ENCODE measurements around the gene EIF4EBP3.

The EIF4EBP3 gene

DNA sequence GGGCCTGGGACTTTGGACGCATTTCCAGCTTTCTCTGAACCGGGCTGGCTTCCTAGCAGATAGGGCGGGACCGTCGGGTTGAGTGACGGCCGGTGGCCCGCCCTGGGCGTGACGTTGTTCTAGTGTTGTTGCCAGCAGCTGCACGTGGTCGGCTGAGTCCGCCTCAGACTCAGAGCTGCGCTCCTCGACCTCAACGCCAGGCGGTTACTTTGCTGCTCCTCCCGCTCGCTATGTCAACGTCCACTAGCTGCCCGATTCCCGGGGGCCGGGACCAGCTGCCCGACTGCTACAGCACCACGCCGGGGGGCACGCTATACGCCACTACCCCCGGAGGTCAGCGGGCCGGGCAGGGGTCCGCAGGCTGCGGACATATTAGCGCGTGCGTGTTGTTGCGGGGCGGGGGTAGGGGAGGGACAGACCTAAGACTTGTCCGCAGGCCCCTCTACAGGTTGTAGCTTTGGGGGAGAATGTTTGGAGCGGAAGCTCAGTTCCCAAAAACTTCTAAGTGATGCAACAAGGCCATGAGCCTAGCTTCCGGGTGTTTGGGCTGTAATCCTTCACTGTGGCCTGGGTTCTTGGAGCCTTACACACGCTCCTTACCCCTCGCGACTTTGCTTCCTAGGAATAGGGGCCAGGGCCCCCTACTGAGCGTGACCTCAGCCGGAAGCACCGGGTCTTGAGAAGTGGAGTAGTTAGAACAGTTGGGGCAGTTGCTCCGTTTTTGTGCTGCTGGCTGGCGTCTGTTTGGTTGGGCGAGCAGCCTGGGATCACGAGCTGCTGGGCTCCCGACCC, at the start of gene EIF4EBP3:
EIF4EBP3 (plus strand) TSS at position 155 of the 792 bp plus-strand sequence; CDS start at position 231, 76 bp downstream.
- peak; percentile 89 to 92 for DNase-seq

DNA sequence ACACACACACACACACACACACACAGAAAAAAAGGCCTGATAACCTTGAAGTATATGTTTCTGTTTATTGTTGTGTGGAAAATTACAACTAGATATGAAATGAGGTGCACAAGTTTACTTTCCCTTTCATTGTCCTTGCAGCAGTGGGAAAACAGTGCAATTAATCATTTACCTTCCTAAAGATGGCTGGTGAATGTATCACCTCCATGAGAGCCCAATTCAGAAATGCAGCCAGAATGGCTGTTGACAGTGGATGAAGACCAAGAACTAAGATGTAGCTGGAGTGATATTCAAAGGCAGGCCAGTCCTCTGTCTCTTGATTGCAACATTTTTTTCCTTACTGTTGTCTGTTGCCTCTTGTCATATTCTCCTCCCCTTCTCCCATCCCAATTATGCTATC, 49.6 kb upstream of the EIF4EBP3 start:
- DNase-seq: no peak

DNA sequence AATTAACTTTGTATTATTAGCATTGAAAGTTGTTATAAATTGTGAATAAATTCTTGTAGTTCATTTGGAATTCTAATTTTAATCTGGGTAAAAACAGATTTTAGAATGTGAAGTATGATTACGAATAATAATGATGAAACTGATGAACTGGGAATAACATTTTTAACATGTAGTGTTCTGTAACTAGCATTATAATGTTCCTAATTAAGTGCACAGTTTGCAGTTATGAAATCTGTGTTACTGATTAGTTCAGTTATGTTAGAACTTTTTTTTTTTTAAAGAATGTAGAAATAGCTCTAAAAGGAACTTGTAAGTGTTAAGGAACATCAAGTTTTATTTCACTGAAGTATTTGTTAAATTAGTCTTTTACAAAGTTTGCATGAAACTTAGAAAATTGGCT, 48.9 kb upstream of the EIF4EBP3 start:
- DNase-seq: no peak

DNA sequence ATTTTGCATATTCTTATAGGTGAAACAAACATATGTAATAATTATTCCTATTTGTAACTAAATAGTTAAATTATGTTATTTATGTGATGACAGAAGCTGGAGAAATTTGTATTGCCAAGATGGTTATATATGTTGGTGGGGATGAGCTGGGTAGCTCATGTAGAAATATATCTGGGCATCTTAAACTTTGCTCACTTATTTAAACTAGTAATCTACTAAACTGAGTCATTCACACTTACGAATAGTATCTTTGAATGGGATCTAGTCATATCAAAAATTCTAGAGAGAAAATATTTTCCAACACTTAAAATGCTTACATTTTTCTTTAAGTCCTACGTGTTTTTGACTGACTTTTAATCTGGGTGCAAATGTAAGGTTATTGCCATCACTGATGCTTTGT, 44.6 kb upstream of the EIF4EBP3 start:
- DNase-seq: no peak

DNA sequence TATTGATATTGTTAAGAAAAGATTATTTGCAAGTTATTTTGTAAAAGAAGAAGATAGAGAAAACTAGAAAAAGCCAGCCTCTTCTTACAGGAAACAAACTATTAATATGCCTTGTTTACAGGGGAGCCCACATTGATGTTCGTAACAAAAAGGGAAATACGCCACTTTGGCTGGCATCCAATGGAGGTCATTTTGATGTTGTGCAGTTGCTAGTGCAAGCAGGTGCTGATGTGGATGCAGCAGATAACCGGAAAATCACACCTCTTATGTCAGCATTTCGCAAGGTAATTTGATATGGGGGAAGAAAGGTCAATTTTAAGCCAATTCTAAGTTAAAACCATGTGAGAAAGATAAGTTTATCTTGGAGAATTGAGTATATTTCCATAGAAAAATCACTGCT, 37.6 kb upstream of the EIF4EBP3 start:
- no peak for DNase-seq

DNA sequence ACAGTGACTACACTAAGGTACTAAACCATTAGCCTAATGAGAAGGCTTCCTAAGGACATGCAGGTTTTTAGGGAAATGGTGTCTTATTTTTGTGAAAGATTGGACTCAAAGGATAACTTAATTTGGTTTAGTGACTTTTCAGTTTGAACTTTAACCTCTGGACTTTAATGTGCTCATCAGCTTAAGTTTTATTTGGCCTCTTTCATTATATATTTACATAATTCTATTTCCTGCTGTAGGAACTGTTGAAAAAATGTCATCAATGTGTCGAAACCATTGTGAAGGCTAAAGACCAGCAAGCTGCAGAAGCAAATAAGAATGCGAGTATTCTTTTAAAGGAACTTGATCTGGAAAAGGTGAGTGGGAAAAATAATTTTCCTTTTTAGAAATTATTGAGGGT, 34.3 kb upstream of the EIF4EBP3 start:
- DNase-seq: no peak

DNA sequence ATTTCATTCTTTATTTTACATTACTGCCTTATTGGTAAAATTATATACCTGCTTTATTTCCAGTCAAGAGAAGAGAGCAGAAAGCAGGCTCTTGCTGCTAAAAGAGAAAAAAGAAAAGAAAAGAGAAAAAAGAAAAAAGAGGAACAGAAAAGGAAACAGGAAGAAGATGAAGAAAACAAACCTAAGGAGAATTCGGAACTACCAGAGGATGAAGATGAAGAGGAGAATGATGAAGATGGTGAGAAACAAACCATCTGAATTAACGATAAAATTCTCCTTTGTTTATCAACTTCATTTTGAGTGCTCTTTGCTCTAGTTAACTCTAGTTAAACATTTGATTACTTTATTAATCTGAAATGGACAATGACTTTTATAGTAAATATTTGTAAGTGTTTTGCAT, 23.5 kb upstream of the EIF4EBP3 start:
- no peak for DNase-seq

DNA sequence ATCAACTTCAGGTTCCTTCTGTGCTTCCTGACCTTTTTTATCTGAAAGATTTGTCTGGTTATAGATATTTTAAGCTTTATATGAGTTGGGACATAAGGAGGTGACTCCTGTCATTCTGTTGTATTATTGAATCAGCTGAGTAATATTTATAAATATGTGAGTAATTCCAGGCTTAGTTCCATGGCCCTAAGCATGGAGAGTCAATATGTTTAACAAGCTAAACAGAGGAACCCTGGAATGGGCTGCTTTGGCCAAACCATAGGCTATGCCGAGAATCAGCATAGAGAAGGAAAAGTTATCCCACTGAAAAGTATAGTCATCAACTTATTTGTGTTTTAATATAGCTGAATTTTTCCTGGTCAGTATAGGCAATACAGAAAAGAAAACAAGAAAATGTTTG, 7.2 kb upstream of the EIF4EBP3 start:
- DNase-seq: no peak

DNA sequence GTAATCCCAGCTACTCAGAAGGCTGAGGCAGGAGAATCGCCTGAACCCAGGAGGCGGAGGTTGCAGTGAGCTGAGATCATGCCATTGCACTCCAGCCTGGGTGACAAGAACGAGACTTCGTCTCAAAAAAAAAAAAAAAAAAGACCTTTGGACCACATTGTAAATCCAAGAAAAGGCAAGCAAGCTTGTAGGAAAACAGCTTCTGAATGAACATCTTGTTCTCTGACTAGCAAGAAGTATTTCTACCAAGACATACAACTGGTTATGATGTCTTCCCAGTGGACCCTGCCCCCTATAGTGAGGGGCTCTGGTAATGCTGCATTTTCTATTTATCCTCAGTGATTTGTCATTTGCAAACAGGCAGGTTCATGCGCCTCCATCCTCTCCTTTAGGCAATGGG, 4.5 kb upstream of the EIF4EBP3 start:
- DNase-seq: no peak

DNA sequence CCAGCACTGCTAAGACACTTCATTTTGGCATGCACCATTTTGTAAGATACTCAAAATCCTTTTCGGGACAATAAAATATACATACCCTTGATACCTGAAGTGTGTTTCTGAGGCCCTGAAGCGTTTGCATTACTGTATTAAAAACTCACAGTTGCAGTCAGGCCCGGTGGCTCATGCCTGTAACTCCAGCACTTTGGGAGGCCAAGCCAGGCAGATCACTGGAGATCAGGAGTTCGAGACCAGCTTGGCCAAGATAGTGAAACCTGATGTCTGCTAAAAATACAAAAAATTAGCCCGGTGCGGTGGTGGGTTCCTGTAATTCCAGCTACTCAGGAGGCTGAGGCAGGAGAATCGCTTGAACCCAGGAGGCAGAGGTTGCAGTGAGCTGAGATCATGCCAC, 2.5 kb upstream of the EIF4EBP3 start:
- DNase-seq: no peak

DNA sequence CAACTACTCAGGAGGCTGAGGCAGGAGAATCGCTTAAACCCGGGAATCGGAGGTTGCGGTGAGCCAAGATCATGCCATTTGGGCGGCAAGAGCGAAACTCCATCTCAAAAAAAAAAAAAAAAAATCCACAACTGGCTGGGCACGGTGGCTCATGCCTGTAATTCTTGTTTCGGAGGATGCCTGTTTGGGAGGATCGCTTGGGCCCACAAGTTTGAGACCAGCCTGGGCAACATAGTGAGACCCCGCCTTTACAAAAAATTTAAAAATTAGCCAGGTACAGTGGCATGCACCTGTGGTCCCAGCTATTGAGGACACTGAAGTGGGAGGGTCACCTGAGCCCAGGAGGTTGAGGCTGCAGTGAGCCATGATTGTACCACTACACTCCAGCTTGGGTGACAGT, 1.9 kb upstream of the EIF4EBP3 start:
- DNase-seq: no peak

DNA sequence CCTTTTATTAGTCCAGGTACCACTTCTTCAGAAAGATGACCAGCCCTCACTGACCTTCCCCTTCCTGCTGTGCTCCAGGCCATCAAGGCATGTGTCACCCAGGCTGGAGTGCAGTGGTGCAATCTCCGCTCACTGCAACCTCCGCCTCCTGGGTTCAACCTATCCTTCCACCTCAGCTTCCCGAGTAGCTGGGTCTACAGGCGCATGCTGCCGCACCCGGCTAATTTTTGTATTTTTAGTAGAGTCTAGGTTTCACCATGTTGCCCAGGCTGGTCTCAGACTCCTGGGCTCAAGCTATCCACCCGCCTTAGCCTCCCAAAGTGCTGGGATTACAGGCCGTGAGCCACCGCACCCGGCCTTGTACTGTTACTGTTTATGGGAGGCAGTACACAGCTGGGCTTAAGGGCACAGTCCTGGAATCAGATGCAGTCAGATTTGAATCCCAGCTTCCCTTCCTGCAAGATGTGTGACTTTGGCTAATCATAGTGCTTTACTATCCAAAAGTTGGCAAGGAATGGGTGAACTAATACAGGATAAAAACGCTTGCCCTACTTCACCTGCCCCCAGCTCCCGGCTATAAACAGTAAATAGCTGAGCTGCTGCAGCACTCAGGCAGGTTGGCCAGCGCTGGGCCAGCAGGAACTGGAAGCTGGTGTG, 483 bp upstream of the EIF4EBP3 start:
- peak in 1 of 2 donors; percentile 47 for DNase-seq

DNA sequence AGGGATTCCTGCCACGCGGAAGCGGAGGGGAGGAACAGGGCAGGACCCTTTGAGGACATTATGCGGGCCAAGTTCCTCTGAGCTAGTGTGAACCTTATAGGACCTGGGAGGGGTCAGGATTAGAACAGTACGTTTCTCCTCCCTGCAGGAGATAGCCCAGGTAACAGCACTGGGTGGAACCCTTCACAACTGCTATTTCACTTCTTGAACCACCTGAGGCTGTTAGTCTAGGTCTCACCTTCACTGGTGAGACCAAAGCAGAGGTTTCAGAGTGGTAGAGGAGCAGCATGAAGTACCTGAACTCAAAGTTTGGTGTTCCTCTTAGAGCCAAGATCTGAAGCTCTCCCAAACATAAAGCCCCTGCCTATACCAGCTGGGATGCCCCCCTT, 832 bp downstream of the EIF4EBP3 start:
- DNase-seq: no peak

DNA sequence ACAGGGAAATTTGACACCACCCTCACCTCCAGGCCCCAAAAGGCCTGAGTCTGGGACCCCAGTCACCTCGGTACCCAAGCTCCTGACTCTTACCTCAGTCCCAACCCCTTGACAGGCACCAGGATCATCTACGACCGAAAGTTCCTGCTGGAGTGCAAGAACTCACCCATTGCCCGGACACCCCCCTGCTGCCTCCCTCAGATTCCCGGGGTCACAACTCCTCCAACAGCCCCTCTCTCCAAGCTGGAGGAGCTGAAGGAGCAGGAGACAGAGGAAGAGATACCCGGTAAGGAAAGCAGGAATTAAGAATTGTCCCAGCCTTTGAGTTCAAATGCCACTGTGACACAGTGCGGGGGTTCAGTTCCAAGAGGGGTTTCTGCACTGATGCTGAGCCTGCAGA, 1.3 kb downstream of the EIF4EBP3 start:
- DNase-seq: no peak

DNA sequence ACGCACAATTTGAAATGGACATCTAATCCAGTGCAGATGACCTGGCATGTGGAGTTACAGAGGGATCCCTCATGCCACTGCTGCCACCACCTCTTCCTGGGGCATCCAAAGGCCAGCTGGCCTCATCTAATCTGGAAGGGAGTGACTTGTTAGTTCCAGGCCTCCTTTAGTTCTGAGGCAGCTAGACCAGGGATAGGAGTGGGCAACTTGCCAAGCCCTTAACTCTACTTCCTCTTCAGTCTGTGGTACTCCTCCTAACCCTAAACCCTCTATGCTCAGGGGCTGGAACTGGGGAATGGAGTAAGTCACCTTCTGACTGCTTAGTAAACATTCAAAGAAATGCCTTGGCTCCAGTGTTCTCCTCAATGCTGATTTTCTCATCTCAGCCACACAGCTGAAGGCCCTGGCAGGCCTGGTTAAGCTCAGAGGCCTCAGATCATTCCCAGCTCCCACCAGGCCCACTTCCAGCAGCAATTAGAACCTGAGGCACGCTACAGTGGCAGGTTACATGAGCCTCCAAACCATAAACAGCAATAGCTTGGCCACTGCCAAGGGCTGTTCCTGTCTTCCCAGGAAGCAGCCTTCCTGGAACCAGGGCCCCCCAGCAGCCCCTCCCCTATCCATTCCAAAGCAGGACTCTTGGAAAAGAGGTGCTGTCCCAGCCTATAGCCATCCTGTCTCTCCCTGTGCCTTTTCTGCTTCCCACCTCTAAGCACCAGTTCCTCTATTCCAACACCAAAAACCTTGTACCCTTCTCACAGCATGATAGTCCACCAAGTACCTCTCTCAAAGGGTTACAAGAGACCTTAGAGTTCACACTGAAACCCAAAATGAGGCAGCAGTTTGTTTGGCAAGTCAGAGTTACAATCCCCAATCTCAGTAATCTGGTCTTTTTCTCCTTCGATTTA, 2.0 kb downstream of the EIF4EBP3 start:
- peak; percentile 28 to 58 for DNase-seq

DNA sequence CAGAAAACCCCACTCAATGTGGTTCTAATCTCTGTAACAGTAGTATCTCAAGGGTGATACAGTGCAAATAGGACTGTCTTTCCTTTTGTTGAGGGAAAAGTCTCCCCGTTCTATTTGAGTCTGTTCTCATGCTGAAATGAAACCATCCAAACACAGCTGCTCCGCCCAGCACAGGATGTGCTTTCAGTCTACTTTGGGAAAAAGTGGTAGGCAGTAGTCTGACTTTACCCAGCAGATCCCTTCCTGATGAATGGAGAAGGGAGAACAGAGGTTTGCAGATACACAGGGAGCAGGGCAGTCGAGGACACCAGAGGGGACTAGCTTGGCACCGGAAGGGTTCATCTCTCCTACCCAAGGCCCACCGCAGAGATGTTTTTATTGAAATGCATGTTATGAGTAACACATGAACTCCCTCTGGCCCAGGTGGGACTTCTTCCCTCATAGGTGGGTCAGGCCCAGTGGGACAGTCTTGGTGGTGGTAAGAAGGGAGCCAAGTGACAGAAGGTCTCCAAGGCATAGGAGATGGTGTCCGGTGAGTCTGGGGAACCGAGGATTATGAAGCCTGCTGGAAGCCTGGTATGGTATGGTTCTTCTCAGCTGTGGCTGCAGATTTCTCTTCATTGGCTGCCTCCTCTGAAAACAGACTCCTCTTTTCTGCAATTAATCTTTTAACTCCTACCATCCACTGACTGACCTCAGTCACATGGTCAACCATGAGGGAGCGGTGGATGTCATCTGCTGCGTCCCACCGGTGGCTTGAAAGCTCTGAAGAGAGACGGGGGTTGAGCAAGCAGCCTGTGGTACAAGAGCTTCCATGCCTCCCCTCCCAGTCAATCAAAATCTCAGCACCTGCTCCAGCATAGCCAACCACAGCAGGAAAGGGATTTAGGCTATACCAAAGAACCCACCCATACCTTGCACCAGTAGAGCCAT, 3.0 kb downstream of the EIF4EBP3 start:
- no peak for DNase-seq

DNA sequence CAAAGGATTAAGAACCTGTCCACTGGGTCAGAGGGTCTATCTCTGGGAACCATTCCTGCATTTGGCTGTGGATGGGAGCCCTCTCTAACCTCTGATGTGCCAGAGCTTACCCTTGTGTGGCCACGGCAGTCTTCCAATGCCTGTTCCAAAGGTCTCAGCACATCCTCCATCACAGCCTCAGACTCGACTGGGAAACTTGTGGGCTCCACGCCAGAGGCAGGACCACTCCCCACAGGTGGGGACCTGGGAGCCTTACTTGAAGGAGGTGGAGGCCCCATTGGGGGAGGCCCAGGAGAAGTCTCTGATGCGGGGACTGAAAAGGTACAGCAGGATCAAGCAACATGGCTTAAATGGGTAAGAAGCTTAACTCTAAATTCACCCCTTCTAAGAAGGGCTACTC, 4.4 kb downstream of the EIF4EBP3 start:
- DNase-seq: no peak

DNA sequence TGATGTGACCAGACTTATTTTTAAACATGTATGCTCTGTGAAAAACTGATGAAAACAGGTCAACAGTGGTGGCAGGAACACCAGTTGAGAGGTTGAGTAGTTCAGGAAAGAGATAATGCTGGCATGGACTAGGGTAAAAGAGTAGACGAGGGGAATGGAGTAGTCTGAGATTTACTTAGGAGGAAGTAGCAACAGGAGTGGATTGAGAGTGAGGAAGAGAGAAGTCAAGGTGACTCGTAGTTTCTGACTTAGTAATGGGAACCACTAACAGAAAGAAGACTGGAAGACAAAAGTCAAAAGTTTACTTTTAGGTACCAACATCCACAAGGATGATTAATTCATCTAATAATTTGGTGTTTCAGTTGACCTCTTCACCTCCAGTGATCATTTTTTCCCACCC, 6.2 kb downstream of the EIF4EBP3 start:
- DNase-seq: no peak

DNA sequence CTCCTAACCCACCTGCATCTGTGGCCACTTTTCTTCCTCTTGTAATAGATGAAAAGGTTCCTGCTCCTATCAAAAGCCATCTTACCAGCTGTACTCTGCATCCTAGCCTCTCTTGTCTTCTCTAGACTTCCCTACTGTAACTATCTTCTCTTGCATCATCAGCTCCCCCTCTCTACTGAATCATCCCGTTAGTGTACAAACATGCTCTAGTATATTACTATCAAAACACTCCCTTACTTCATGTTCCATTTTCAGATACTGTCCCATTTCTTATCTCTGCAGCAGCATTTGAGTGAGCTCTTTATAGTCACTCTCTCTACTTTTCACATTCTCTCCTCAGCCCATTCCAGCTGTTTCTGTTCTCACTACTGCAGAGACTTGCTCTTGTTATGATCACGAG, 7.0 kb downstream of the EIF4EBP3 start:
- no peak for DNase-seq

DNA sequence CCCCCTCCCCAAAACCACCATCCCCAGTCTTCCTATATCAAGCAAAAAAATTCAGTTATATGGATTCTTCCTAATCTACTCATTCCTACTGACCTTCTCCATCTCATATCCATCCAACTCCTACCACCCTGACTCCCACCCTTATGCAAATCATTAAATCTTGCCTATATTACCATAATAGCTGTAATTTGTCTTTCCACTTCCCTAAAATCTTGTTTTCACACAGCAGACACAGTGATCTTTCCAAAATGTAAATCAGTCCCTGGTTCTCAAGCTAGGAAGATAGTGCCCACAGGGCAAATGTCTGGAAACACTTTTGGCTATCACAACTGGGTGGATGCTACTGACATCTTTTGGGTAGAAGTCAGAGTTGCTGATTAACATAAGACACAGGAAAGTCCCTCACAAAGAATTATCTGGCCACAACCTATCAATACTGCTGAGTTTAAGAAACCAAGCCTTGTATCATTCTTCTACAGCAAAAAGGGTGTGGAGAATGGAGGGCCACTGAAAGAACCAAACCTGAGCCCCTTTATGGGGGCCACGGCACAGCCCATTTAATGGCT, 8.4 kb downstream of the EIF4EBP3 start:
- no peak for DNase-seq

DNA sequence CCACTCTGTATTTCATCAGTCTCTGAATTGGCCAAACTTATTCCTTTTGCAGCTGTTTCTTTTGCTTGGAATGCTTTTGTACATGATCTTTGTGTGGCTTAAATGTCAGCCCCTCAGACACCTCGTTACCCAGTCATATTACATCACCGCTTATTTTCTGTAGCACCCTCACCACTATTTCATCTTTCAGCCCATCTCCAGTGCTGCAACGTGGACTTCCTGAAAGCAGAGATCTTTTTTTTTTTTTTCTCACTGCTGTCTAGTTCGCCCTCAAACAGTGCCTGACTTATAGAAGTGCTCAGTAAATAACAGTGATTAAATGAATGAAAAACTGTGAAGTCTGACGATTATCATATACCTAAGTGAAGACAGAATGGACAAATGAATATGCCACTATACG, 9.0 kb downstream of the EIF4EBP3 start:
- no peak for DNase-seq
